GM12873 (cell line): ENCODE results near the gene NCF2.

Experiments used
- TF ChIP-seq, protein P1 (sequence below): IDR thresholded peaks from 2 replicates; pipeline ENCODE4 v1.5.1; 2012; ENCODE audit warnings: low read depth, mild to moderate bottlenecking, moderate library complexity, low read length, control low read depth; ENCODE audit not compliant: insufficient read depth; ENCODE audit errors: missing control alignments

Gene NCF2

DNA sequence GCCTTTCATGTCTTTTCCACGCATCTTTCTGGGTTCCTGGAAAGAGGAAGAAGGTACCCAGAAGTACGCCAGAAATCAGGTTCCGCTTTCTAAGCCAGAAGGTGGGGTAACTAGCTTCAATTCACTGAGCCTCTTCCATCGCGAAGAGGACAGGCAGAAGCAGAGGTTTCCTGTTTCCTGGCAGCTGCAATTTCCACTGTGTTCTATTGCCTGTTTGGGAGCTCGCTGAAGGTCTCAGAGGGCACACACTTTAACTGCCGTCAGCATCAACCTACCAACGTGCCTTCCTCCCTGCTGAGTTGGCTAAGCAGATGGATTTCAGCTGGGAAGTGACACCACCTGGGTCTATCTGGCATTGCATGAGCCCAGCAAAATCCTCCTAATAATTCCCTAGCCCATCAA, 10.0 kb downstream of the NCF2 start:
- TF ChIP-seq, protein P1, sequence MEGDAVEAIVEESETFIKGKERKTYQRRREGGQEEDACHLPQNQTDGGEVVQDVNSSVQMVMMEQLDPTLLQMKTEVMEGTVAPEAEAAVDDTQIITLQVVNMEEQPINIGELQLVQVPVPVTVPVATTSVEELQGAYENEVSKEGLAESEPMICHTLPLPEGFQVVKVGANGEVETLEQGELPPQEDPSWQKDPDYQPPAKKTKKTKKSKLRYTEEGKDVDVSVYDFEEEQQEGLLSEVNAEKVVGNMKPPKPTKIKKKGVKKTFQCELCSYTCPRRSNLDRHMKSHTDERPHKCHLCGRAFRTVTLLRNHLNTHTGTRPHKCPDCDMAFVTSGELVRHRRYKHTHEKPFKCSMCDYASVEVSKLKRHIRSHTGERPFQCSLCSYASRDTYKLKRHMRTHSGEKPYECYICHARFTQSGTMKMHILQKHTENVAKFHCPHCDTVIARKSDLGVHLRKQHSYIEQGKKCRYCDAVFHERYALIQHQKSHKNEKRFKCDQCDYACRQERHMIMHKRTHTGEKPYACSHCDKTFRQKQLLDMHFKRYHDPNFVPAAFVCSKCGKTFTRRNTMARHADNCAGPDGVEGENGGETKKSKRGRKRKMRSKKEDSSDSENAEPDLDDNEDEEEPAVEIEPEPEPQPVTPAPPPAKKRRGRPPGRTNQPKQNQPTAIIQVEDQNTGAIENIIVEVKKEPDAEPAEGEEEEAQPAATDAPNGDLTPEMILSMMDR: peak; percentile 39

DNA sequence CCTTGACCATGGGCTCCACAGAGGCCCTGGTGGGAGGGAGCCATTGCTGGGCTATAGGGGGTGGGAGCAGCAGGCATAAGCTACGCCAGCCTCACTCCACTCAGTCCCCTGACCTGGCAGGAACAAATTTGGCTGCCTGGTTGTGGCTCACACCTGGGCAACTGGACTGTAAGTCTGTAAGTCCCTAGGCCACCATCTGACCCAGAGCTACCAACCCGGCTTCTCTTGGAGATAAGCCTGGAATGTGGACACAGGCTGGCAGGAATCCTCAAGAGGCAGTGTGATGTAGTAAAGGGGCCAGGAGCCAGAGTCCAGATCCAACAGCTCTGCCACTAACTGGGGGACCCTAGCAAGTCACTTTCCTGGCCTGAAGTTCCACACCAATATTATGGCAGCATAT, 11.4 kb downstream of the NCF2 start:
- TF ChIP-seq, protein P1: no peak

DNA sequence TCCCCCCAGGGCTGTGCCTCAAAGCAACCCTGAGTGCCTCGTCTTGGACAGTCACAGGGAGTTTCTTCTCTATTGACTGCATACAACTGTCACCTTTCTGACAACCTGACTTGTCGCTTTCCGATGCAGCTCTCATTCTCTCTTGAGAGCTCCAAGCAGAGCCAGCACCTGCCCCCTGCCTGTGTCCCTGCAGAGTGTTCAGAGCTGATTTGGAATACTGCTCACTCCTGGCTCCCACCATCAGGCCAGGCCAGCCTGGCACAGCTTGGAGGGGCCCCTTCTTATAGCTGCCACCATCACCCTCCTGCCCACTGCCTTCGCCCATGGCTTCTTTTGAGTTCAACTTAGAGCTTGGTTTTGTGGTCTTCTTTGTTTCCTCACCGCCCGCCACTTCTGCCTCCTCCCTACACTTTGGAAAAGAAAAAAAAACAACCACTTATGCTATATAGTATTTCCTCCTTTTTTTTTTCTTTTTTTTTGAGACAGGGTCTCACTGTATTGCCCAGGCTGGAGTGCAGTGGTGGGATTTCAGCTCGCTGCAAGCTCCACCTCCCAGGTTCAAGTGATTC, 12.3 kb downstream of the NCF2 start:
- TF ChIP-seq, protein P1: no peak

DNA sequence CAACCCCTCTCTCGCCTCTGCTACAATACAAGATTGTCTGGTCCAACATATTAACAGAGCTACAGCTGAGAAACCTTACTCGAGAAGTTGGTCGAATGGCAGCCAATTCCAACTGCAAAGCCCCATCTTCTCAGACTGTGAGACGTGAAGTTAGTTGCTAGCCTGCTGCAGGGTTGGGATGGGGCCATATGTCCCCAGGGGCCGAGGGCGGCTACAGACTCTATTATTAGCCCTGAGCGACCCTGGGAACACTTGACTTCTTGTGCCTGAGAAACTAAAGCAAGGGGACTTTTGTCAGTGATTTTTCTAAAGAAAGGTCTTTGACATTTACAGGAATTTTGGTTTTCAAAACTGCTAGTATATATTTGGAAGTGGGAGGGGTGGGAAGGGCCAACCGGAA, 13.7 kb downstream of the NCF2 start:
- TF ChIP-seq, protein P1: no peak

DNA sequence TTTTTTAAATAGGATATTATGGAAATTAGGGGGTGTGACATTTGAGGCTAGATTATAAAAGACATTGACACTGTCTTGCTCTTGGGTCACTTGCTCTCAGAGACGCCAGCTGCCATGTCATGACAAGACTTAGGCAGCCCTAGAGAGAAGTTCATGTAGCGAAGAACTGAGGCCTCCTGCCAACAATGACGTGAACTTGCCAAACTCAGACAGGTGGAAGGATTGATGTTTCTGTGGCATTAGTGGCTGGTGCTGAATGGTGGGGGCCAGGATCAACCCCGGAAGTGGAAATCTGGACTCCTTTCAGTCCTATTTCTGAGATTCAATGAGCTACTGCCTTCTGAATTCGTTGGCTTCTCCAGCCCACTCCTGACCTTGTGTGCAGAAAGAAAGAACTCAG, 14.7 kb downstream of the NCF2 start:
- TF ChIP-seq, protein P1: no peak

DNA sequence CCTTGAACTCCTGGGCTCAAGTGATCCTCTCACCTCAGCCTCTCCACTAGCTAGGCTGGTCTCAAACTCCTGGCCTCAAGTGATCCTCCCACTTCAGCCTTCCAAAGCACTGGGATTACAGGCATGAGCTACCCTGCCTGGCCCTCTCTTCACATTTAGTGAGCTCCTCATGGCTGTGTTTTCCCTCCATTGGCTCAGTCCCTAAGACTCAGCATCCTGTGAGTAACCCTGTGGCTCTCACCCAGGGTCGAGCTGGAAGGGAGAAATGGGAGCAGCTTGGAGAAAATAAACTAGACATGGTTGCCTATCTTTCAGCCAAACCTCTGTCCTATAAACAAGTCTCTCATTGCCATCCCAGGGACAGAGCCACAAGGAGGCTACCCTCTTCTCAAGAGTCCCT, 17.5 kb downstream of the NCF2 start:
- TF ChIP-seq, protein P1: no peak

DNA sequence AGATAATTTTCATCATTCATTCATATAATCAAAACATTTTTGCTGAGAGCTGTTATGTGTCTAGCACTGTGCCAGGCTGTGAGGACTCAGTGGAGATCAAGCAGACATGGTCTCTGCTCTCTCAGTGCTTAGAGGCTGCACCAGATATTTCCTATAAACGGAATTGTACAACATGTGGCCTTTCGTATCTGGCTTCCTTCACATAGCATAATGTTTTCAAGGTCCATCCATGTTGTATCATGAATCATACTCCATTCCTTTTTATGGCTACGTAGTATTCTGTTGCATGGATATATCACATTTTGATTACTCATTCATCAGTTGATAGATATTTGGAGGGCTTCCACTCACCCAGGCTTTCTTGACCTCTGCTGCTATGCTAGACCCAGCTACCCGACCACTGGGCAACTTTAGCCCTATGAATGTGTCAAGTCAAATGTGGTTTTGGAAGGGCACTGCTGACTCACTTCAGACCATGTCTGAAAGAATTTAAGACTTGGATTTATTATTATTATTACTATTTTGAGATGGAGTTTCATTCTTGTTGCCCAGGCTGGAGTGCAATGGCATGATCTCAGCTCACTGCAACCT, 18.5 kb downstream of the NCF2 start:
- TF ChIP-seq, protein P1: no peak

DNA sequence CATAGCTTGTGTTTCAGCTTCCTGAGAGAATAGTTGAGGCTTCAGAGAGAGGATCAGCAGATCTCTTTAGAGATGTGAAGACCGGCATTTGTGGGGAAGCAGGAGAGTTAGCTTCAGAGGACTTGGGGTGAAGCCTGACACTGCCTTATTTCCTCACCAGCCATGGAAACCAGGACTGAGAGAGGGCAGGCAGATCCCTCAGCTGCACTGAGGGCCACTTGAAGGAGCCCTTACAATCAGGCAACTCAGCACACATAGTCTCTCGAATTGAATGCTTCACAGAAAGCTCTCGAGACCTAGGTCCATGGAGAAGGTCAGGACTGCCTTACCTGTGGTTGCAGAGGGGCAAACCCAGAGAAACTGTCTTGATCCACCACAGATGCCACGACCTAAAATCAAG, 19.8 kb downstream of the NCF2 start:
- TF ChIP-seq, protein P1: no peak
